Stimulated activated CD4-positive, alpha-beta T cell treated with anti-CD3 and anti-CD28 coated beads, Interleukin-2, amount 100 ng/mL, for 4 hours (primary cell): ENCODE results near the gene ALDH3B2.
"Not testable (repeated sequence)": the region's sequence is repeated elsewhere in the genome, so short reads cannot be mapped to it uniquely, and the experiment has no call there.

Source experiments
- DNase-seq: peaks from one replicate; pipeline ENCODE4 v3.0.0-alpha.2; 2020; ENCODE audit warnings: low read depth

The ALDH3B2 gene

DNA sequence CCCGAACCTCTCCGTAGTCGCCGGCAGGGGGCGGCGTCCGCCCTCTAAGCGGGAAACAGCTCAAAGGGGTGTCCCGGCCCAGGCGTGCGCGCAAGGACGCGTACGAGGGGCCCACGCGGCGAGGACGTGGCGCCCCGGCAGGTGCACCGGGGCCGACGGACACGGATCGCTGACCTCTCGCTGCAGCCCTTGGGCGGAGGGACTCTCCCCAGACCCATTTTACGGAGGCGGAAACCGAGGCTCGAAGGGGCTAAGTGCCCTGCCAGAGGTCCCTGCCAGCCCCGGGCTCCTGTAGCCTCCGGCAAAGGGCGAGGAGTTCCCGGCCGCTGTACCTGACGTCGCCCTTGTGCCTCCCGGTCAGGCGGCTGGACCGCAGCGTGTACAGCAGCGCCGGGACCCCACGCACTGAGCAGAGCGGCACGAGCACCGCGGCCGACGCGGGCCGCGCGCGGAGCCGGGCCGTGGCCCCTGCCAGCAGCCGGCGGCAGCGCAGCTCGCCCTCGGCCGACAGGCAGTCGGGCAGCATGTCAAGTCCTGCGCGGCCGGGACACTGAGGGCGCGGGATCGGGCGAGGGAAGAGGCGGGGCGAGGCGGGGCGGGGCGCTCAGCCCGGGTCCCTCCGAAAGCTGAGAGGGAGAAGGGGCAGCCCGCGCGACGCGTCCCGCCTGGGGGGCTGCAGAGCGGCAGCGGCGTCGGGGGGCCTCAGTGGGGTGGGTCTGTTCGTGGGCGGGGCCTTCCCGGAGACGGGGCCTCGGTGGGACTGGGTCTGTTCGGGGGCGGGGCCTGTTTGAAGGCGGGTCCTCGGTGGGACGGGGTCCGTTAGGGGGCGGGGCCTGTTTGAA lies 44.8 kb downstream of the ALDH3B2 start, which contains the start of gene NUDT8:
Gene NUDT8 (minus strand): TSS at position 552 of the 842 bp plus-strand sequence. CDS start 26 bp downstream, at position 526.
- peak; percentile 95 for DNase-seq

- DNase-seq, result no peak
These were observed 45.6 kb downstream of the ALDH3B2 start for GRCh38 chr11:67628710-67629385.

- DNase-seq, result no peak
These were observed 46.4 kb downstream of the ALDH3B2 start for GRCh38 chr11:67627812-67628624.

DNA sequence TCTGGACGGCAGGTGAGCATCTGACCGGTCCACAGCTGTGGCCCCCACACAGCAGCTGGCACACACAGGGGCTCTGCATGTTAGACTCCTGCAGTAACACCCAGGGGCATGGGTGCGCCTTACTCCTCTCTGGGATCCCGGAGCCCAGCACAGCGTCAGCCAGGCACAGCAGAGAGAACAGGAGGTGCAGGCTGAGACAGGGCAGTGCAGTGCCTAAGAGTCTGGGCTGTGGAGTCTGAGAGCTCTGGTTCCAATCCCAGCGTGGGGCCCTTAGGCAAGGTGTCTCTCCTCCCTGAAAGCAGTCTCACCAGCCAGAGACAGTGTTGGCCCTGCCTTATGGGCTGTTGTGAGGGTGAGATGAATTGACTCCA lies 47.0 kb downstream of the ALDH3B2 start:
- no peak for DNase-seq

- no peak for DNase-seq
These were observed 47.5 kb downstream of the ALDH3B2 start for GRCh38 chr11:67626970-67627369.

DNA sequence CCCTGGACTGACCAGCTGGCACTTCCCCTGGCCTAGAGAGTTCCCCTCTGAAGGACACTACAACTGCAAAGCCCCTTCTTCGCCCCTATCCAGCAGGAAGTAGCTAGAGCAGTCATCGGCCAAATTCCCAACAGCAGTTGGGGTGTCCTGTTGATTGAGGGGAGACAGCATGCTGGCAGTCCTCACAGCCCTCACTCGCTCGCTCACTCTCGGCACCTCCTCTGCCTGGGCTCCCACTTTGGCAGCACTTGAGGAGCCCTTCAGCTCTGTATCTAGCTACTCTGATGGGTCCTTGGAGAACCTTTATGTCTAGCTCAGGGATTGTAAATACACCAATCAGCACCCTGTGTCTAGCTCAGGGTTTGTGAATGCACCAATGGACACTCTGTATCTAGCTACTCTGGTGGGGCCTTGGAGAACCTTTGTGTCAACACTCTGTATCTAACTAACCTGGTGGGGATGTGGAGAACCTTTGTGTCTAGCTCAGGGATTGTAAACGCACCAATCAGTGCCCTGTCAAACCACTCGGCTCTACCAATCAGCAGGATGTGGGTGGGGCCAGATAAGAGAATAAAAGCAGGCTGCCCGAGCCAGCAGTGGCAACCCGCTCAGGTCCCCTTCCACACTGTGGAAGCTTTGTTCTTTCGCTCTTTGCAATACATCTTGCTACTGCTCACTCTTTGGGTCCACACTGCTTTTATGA lies 48.1 kb downstream of the ALDH3B2 start:
- not testable (repeated sequence) for DNase-seq

DNA sequence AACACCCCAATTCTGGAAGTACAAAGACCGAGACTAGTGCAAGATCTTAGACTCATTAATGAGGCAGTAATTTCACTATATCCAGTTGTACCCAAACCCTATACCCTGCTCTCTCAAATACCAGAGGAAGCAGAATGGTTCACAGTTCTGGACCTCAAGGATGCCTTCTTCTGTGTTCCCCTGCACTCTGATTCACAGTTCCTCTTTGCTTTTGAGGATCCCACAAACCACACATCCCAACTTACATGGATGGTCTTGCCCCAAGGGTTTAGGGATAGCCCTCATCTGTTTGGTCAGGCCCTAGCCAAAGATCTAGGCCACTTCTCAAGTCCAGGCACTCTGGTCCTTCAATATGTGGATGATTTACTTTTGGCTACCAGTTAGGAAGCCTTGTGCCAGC lies 50.6 kb downstream of the ALDH3B2 start:
- not testable (repeated sequence) for DNase-seq

- not testable (repeated sequence) for DNase-seq
These were observed 51.5 kb downstream of the ALDH3B2 start for GRCh38 chr11:67622905-67623304.

GRCh38 chr11:67621928-67622327 lies 52.5 kb downstream of the ALDH3B2 start:
- not testable (repeated sequence) for DNase-seq

GRCh38 chr11:67620621-67621020 lies 53.8 kb downstream of the ALDH3B2 start:
- DNase-seq, result not testable (repeated sequence)

GRCh38 chr11:67619683-67620618 lies 54.5 kb downstream of the ALDH3B2 start:
- not testable (repeated sequence) for DNase-seq

GRCh38 chr11:67618901-67619659 lies 55.3 kb downstream of the ALDH3B2 start:
- DNase-seq, result not testable (repeated sequence)

- DNase-seq, result no peak
These were observed 57.0 kb downstream of the ALDH3B2 start for GRCh38 chr11:67617243-67617953.

GRCh38 chr11:67616431-67617242 lies 57.8 kb downstream of the ALDH3B2 start:
- DNase-seq, result no peak

- no peak for DNase-seq
These were observed 58.5 kb downstream of the ALDH3B2 start for GRCh38 chr11:67615728-67616430.

GRCh38 chr11:67614730-67615714 lies 59.4 kb downstream of the ALDH3B2 start:
- peak; percentile 25 for DNase-seq
